GM23338 (cell line): ENCODE results near the gene HK1. TPM values are rescaled to one million over a fixed set of nuclear protein-coding genes. Genes with fewer than 3 reads are reported as not detected.

Experiments
- ATAC-seq: fragments of 200-7000 bp; cut with Tn5 transposase; 3 replicates; pipeline ENCODE4 v1.9.1; 2020
- DNase-seq: peaks from one replicate; pipeline ENCODE4 v3.0.0-alpha.2; 2015; ENCODE audit warnings: low spot score
- H2AFZ ChIP-seq: fragments of 200-600 bp; sonication (generic); 2 replicates; pipeline ENCODE4 v1.8.0; 2016; ENCODE audit warnings: antibody characterized with exemption, mild to moderate bottlenecking, moderate library complexity
- H3F3A ChIP-seq: fragments of 200-600 bp; sonication (generic); replicated peaks from 2 replicates; pipeline ENCODE4 v1.8.0; 2017; ENCODE audit warnings: antibody characterized with exemption, mixed run types, low read depth
- H3K27ac ChIP-seq: fragments of 200-600 bp; sonication (generic); 2 replicates; pipeline ENCODE4 v1.6.1; 2016; ENCODE audit warnings: low read depth
- H3K27me3 ChIP-seq: fragments of 200-600 bp; sonication (generic); 2 replicates; pipeline ENCODE4 v1.8.0; 2016; ENCODE audit warnings: mild to moderate bottlenecking, mixed run types, moderate library complexity; ENCODE audit not compliant: insufficient read depth
- H3K36me3 ChIP-seq: fragments of 200-600 bp; sonication (generic); 2 replicates; pipeline ENCODE4 v1.8.0; 2016; ENCODE audit warnings: mild to moderate bottlenecking; ENCODE audit not compliant: insufficient read depth
- H3K4me1 ChIP-seq: fragments of 200-600 bp; sonication (generic); 2 replicates; pipeline ENCODE4 v1.8.0; 2016; ENCODE audit warnings: mild to moderate bottlenecking, moderate library complexity; ENCODE audit not compliant: insufficient read depth
- H3K4me2 ChIP-seq: fragments of 200-600 bp; sonication (generic); 2 replicates; pipeline ENCODE4 v1.7.1; 2017; ENCODE audit warnings: mixed run types
- H3K4me3 ChIP-seq: fragments of 200-600 bp; sonication (generic); 2 replicates; pipeline ENCODE4 v1.6.1; 2016; ENCODE audit warnings: mixed run types
- H3K79me2 ChIP-seq: fragments of 200-600 bp; sonication (generic); replicated peaks from 2 replicates; pipeline ENCODE4 v1.8.0; 2017; ENCODE audit warnings: mild to moderate bottlenecking; ENCODE audit not compliant: insufficient read depth
- H3K9me2 ChIP-seq: fragments of 200-600 bp; sonication (generic); 2 replicates; pipeline ENCODE4 v1.8.0; 2017; ENCODE audit not compliant: insufficient read depth
- H4K20me1 ChIP-seq: fragments of 200-600 bp; sonication (generic); replicated peaks from 2 replicates; pipeline ENCODE4 v1.8.0; 2017; ENCODE audit warnings: mild to moderate bottlenecking; ENCODE audit not compliant: insufficient read depth
- H3K27ac Mint-ChIP-seq: 2 replicates; pipeline ENCODE4 v1.8.0; 2020; ENCODE audit warnings: inconsistent platforms, mild to moderate bottlenecking, moderate library complexity, mixed read lengths
- H3K27me3 Mint-ChIP-seq: 3 replicates; pipeline ENCODE4 v1.8.0; 2022; ENCODE audit warnings: low read depth, mild to moderate bottlenecking, moderate library complexity, mixed read lengths, inconsistent platforms; ENCODE audit not compliant: insufficient read depth, poor library complexity
- H3K36me3 Mint-ChIP-seq: 3 replicates; pipeline ENCODE4 v1.8.0; 2021; ENCODE audit warnings: low read depth, mild to moderate bottlenecking, inconsistent platforms, moderate library complexity, mixed read lengths
- H3K4me1 Mint-ChIP-seq: 3 replicates; pipeline ENCODE4 v1.8.0; 2020; ENCODE audit warnings: mild to moderate bottlenecking, inconsistent platforms, mixed read lengths
- H3K4me3 Mint-ChIP-seq: 3 replicates; pipeline ENCODE4 v1.8.0; 2021; ENCODE audit warnings: moderate library complexity, mild to moderate bottlenecking, inconsistent platforms, mixed read lengths
- H3K9me3 Mint-ChIP-seq: 3 replicates; pipeline ENCODE4 v1.8.0; 2020; ENCODE audit warnings: moderate library complexity, mild to moderate bottlenecking, inconsistent platforms, mixed read lengths
- CREB1 ChIP-seq: fragments of 250-450 bp; sonication (Bioruptor Pico); IDR thresholded peaks from 2 replicates; pipeline ENCODE4 v1.5.0; 2020; ENCODE audit warnings: low read depth, mild to moderate bottlenecking, moderate library complexity
- CTCF ChIP-seq, 2 experiments: fragments of 200-600 bp in 1 of 2; sonication (generic) in 1 of 2; conservative IDR thresholded peaks; 2 replicates each; pipeline versions ENCODE4 v1.5.1 to v1.6.1; 2016 to 2017; ENCODE audit warnings: antibody characterized with exemption in 2 of 2, low read depth in 2 of 2, mild to moderate bottlenecking in 2 of 2, moderate library complexity in 1 of 2
- EZH2 ChIP-seq: fragments of 200-600 bp; sonication (generic); IDR thresholded peaks from one replicate; pipeline ENCODE4 v1.8.0; 2017; ENCODE audit warnings: antibody characterized with exemption, mild to moderate bottlenecking, low read depth; ENCODE audit not compliant: unreplicated experiment
- EZH2phosphoT487 ChIP-seq: fragments of 200-600 bp; sonication (generic); IDR thresholded peaks from one replicate; pipeline ENCODE4 v1.8.1; 2018; ENCODE audit warnings: antibody characterized with exemption; ENCODE audit not compliant: unreplicated experiment
- JUNB ChIP-seq: IDR thresholded peaks from one replicate; pipeline ENCODE4 v1.6.1; 2016; ENCODE audit warnings: antibody characterized with exemption; ENCODE audit not compliant: unreplicated experiment
- NANOG ChIP-seq: IDR thresholded peaks from 2 replicates; pipeline ENCODE4 v1.6.1; 2016; ENCODE audit warnings: antibody characterized with exemption, borderline replicate concordance
- REST ChIP-seq: IDR thresholded peaks from one replicate; pipeline ENCODE4 v1.6.1; 2018; ENCODE audit warnings: antibody characterized with exemption; ENCODE audit not compliant: unreplicated experiment
- STAT1 ChIP-seq: IDR thresholded peaks from one replicate; pipeline ENCODE4 v1.6.1; 2016; ENCODE audit warnings: antibody characterized with exemption; ENCODE audit not compliant: unreplicated experiment
- ZNF114 ChIP-seq: fragments of 250-450 bp; sonication (Bioruptor Pico); IDR thresholded peaks from 2 replicates; pipeline ENCODE4 v1.5.0; 2020; ENCODE audit warnings: mild to moderate bottlenecking, moderate library complexity
- ZNF331 ChIP-seq: fragments of 250-450 bp; sonication (Bioruptor Pico); IDR thresholded peaks from 2 replicates; pipeline ENCODE4 v1.5.0; 2020; ENCODE audit warnings: low read depth, mild to moderate bottlenecking, moderate library complexity
- polyA plus RNA-seq: library from polyadenylated mRNA; unstranded; fragments of >200 nt; fragmentation: Nextera tagmentation; extraction: Ambion mirVana; gene quantifications from 2 replicates; pipeline ENCODE4 v1.2.1, GENCODE V29; 2016
- total RNA-seq: library from RNA; depleted of rRNA; stranded (reverse); fragments of >200 nt; shearing (Covaris generic); gene quantifications from 2 replicates; pipeline ENCODE4 v1.2.3, GENCODE V29; 2014
- TF ChIP-seq, protein P1 (sequence below): fragments of 250-450 bp; sonication (Bioruptor Pico); IDR thresholded peaks from 2 replicates; pipeline ENCODE4 v1.5.0; 2020; ENCODE audit warnings: mild to moderate bottlenecking, moderate library complexity

The HK1 gene
- total and polyA plus RNA-seq, 2 experiments from 2014 or later = 76.6 to 229 TPM

GRCh38 chr10:69319841-69320316, 41.6 kb downstream of the HK1 start:
- Histone ChIP-seq H3K4me2 (peak overlapping the region; percentile 99), H3K4me1 (peaks cover 72% of the 10 kb centered on the region), H3F3A (peaks cover 13% of the 10 kb centered on the region), H3K79me2 (peaks cover 62% of the 10 kb centered on the region), H3K27ac (no peak overlapping the region), H2AFZ (no peak overlapping the region), H3K27me3 (no peaks in the 10 kb centered on the region), H4K20me1 (peaks cover 14% of the 10 kb centered on the region), H3K9me2 (no peaks in the 10 kb centered on the region), H3K4me3 (peak overlapping the region; percentile 99), H3K36me3 (no peaks in the 10 kb centered on the region)
- no peaks in the 10 kb centered on the region for H3K9me3 Mint-ChIP-seq
- no peak for TF ChIP-seq NANOG
- TF ChIP-seq EZH2phosphoT487 = no peak
- no peak for TF ChIP-seq STAT1
- TF ChIP-seq REST = no peak
- no peak for TF ChIP-seq CTCF (conservative IDR thresholded peaks at IDR 0.05; ENCODE audit: low read depth in 2 of 2)
- no peak for TF ChIP-seq EZH2
- TF ChIP-seq ZNF114 = no peak
- TF ChIP-seq CREB1 (CRISPR knock-in tag) = no peak
- no peak for TF ChIP-seq JUNB
- H3K36me3 Mint-ChIP-seq = peaks cover 6% of the 10 kb centered on the region; the same call in 2 of the 3 replicates
- H3K4me3 Mint-ChIP-seq = peak overlapping the region; percentile 95
- no peak overlapping the region for H3K27ac Mint-ChIP-seq
- H3K4me1 Mint-ChIP-seq = peaks cover 54% of the 10 kb centered on the region
- H3K27me3 Mint-ChIP-seq = peaks cover 5% of the 10 kb centered on the region
- no peak for ATAC-seq
- DNase-seq = no peak

GRCh38 chr10:69320521-69320920, 42.2 kb downstream of the HK1 start:
- Histone ChIP-seq H3K4me3 (peak overlapping the region; percentile 99), H3K79me2 (peaks cover 68% of the 10 kb centered on the region), H4K20me1 (peaks cover 14% of the 10 kb centered on the region), H2AFZ (no peak overlapping the region), H3K4me1 (peaks cover 74% of the 10 kb centered on the region), H3K36me3 (no peaks in the 10 kb centered on the region), H3K4me2 (peak overlapping the region; percentile 99), H3F3A (peaks cover 13% of the 10 kb centered on the region), H3K9me2 (no peaks in the 10 kb centered on the region), H3K27me3 (no peaks in the 10 kb centered on the region), H3K27ac (no peak overlapping the region)
- Mint-ChIP-seq H3K4me3 (peak overlapping the region; percentile 95), H3K27me3 (peaks cover 8% of the 10 kb centered on the region), H3K4me1 (peaks cover 53% of the 10 kb centered on the region), H3K9me3 (no peaks in the 10 kb centered on the region), H3K36me3 (peaks cover 6% of the 10 kb centered on the region; the same call in 2 of the 3 replicates), H3K27ac (no peak overlapping the region)
- DNase-seq = no peak
- ATAC-seq = no peak
- TF ChIP-seq, protein P1, sequence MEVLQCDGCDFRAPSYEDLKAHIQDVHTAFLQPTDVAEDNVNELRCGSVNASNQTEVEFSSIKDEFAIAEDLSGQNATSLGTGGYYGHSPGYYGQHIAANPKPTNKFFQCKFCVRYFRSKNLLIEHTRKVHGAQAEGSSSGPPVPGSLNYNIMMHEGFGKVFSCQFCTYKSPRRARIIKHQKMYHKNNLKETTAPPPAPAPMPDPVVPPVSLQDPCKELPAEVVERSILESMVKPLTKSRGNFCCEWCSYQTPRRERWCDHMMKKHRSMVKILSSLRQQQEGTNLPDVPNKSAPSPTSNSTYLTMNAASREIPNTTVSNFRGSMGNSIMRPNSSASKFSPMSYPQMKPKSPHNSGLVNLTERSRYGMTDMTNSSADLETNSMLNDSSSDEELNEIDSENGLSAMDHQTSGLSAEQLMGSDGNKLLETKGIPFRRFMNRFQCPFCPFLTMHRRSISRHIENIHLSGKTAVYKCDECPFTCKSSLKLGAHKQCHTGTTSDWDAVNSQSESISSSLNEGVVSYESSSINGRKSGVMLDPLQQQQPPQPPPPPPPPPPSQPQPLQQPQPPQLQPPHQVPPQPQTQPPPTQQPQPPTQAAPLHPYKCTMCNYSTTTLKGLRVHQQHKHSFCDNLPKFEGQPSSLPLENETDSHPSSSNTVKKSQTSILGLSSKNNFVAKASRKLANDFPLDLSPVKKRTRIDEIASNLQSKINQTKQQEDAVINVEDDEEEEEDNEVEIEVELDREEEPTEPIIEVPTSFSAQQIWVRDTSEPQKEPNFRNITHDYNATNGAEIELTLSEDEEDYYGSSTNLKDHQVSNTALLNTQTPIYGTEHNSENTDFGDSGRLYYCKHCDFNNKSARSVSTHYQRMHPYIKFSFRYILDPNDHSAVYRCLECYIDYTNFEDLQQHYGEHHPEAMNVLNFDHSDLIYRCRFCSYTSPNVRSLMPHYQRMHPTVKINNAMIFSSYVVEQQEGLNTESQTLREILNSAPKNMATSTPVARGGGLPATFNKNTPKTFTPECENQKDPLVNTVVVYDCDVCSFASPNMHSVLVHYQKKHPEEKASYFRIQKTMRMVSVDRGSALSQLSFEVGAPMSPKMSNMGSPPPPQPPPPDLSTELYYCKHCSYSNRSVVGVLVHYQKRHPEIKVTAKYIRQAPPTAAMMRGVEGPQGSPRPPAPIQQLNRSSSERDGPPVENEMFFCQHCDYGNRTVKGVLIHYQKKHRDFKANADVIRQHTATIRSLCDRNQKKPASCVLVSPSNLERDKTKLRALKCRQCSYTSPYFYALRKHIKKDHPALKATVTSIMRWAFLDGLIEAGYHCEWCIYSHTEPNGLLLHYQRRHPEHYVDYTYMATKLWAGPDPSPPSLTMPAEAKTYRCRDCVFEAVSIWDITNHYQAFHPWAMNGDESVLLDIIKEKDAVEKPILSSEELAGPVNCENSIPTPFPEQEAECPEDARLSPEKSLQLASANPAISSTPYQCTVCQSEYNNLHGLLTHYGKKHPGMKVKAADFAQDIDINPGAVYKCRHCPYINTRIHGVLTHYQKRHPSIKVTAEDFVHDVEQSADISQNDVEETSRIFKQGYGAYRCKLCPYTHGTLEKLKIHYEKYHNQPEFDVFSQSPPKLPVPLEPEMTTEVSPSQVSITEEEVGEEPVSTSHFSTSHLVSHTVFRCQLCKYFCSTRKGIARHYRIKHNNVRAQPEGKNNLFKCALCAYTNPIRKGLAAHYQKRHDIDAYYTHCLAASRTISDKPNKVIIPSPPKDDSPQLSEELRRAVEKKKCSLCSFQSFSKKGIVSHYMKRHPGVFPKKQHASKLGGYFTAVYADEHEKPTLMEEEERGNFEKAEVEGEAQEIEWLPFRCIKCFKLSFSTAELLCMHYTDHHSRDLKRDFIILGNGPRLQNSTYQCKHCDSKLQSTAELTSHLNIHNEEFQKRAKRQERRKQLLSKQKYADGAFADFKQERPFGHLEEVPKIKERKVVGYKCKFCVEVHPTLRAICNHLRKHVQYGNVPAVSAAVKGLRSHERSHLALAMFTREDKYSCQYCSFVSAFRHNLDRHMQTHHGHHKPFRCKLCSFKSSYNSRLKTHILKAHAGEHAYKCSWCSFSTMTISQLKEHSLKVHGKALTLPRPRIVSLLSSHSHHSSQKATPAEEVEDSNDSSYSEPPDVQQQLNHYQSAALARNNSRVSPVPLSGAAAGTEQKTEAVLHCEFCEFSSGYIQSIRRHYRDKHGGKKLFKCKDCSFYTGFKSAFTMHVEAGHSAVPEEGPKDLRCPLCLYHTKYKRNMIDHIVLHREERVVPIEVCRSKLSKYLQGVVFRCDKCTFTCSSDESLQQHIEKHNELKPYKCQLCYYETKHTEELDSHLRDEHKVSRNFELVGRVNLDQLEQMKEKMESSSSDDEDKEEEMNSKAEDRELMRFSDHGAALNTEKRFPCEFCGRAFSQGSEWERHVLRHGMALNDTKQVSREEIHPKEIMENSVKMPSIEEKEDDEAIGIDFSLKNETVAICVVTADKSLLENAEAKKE (CRISPR knock-in tag) = no peak
- no peak for TF ChIP-seq EZH2
- no peak for TF ChIP-seq ZNF331 (CRISPR knock-in tag)
- TF ChIP-seq ZNF114 = no peak
- no peak for TF ChIP-seq EZH2phosphoT487
